GM12878 (cell line): ENCODE results near the gene SLC22A23. TPM values are rescaled to one million over a fixed set of nuclear protein-coding genes. Genes with fewer than 3 reads are reported as not detected.

ENCODE experiments used
- ATAC-seq: fragments of 200-7000 bp; cut with Tn5 transposase; 3 replicates; pipeline ENCODE4 v1.9.1; 2020; ENCODE audit warnings: mild to moderate bottlenecking, moderate library complexity
- BruUV-seq: library from RNA; stranded (reverse); fragments of 400-500 nt; replicated peaks from 2 replicates; lab custom pipeline; 2021; lab: Mats Ljungman, UMichigan
- CTCF ChIA-PET: fragments of 300-600 bp; sonication (Branson Sonifier 250); formaldehyde crosslinking; extraction: SDS; loops from one replicate; lab custom pipeline; 2021; ENCODE audit warnings: inconsistent platforms; lab: Yijun Ruan, JAX
- POLR2A ChIA-PET: fragments of 350-600 bp; formaldehyde crosslinking; extraction: SDS; loops from one replicate; lab custom pipeline; 2021; ENCODE audit warnings: inconsistent platforms; lab: Charles Lee
- RAD21 ChIA-PET: fragments of 300-600 bp; sonication (Branson Sonifier 250); formaldehyde crosslinking; loops from one replicate; lab custom pipeline; 2023; ENCODE audit warnings: antibody characterized with exemption; ENCODE audit not compliant: unreplicated experiment; lab: Charles Lee
- SMC1A ChIA-PET: fragments of 300-600 bp; sonication (Branson Sonifier 250); formaldehyde crosslinking; loops from one replicate; lab custom pipeline; 2023; ENCODE audit not compliant: unreplicated experiment, uncharacterized antibody; lab: Charles Lee
- DNase-seq: peaks from one replicate; pipeline ENCODE4 v3.0.0-alpha.2; 2011; ENCODE audit warnings: low read depth, low spot score
- FAIRE-seq: peaks from 3 replicates; lab custom pipeline; 2011; peaks lifted over from hg19 to GRCh38; lab: Jason Lieb, UNC
- H2AFZ ChIP-seq: 2 replicates; pipeline ENCODE4 v1.6.0; 2011; ENCODE audit warnings: low read depth, low read length, control low read depth; ENCODE audit not compliant: control insufficient read depth
- H3K27ac ChIP-seq: 2 replicates; pipeline ENCODE4 v1.5.1; 2011; ENCODE audit warnings: control low read depth; ENCODE audit not compliant: control insufficient read depth, insufficient read depth
- H3K27me3 ChIP-seq, 2 experiments: replicated peaks in 1 of 2; 2 replicates each; pipeline versions ENCODE4 v1.6.0 to v1.6.1; 2011; ENCODE audit warnings: low read length in 1 of 2; ENCODE audit not compliant: control insufficient read depth in 2 of 2, insufficient read depth in 2 of 2
- H3K36me3 ChIP-seq, 2 experiments: 2 replicates each; pipeline ENCODE4 v1.5.1; 2011; ENCODE audit warnings: low read length in 1 of 2; ENCODE audit not compliant: control insufficient read depth in 2 of 2, insufficient read depth in 2 of 2
- H3K4me1 ChIP-seq: 2 replicates; pipeline ENCODE4 v1.6.1; 2011; ENCODE audit warnings: mild to moderate bottlenecking, low read length, moderate library complexity, mixed read lengths; ENCODE audit not compliant: control insufficient read depth, insufficient read depth
- H3K4me2 ChIP-seq: 2 replicates; pipeline ENCODE4 v1.6.0; 2011; ENCODE audit warnings: control low read depth; ENCODE audit not compliant: control insufficient read depth, insufficient read depth
- H3K4me3 ChIP-seq: fragments of 200-600 bp; sonication (generic); 2 replicates; pipeline ENCODE4 v1.5.1; 2016
- H3K79me2 ChIP-seq: 2 replicates; pipeline ENCODE4 v1.6.0; 2011; ENCODE audit warnings: low read length; ENCODE audit not compliant: control insufficient read depth, insufficient read depth
- H3K9ac ChIP-seq: 2 replicates; pipeline ENCODE4 v1.8.0; 2011; ENCODE audit warnings: low read length, control low read depth, mixed read lengths; ENCODE audit not compliant: control insufficient read depth, insufficient read depth
- H3K9me3 ChIP-seq: replicated peaks from 3 replicates; pipeline ENCODE4 v1.5.1; 2011; ENCODE audit warnings: mild to moderate bottlenecking, low read length; ENCODE audit not compliant: control insufficient read depth, insufficient read depth
- H4K20me1 ChIP-seq: 2 replicates; pipeline ENCODE4 v1.6.0; 2011; ENCODE audit not compliant: control insufficient read depth, insufficient read depth
- ATF7 ChIP-seq: fragments of 450-650 bp; IDR thresholded peaks from 2 replicates; pipeline ENCODE4 v1.6.1; 2016; ENCODE audit warnings: low read depth, mild to moderate bottlenecking
- CBFB ChIP-seq: IDR thresholded peaks from 2 replicates; pipeline ENCODE4 v1.6.1; 2016; ENCODE audit warnings: antibody characterized with exemption, low read depth
- CREM ChIP-seq: IDR thresholded peaks from 2 replicates; pipeline ENCODE4 v1.6.1; 2014; ENCODE audit warnings: antibody characterized with exemption, low read depth
- EGR1 ChIP-seq, 2 experiments: IDR thresholded peaks; 1 replicate in 1 of 2; 2 replicates in 1 of 2; pipeline ENCODE4 v1.6.1; 2011 to 2012; ENCODE audit warnings: low read depth in 2 of 2, low read length in 2 of 2, borderline replicate concordance in 1 of 2, mild to moderate bottlenecking in 1 of 2, moderate library complexity in 1 of 2
- FOS ChIP-seq: IDR thresholded peaks from 3 replicates; pipeline ENCODE4 v1.6.1; 2011; ENCODE audit warnings: borderline replicate concordance; ENCODE audit not compliant: insufficient read length; ENCODE audit errors: extremely low read depth
- GATAD2B ChIP-seq: fragments of 450-650 bp; conservative IDR thresholded peaks from 2 replicates; pipeline ENCODE4 v1.6.1; 2017; ENCODE audit warnings: low read depth, mild to moderate bottlenecking, moderate library complexity
- HDGF ChIP-seq: fragments of 450-650 bp; IDR thresholded peaks from 2 replicates; pipeline ENCODE4 v1.6.1; 2016; ENCODE audit warnings: antibody characterized with exemption
- IKZF2 ChIP-seq, 2 experiments: fragments of 450-650 bp; IDR thresholded peaks; 2 replicates each; pipeline ENCODE4 v1.6.1; 2017; ENCODE audit warnings: mild to moderate bottlenecking in 2 of 2, moderate library complexity in 2 of 2
- NFXL1 ChIP-seq: fragments of 450-650 bp; IDR thresholded peaks from 2 replicates; pipeline ENCODE4 v1.6.1; 2017; ENCODE audit warnings: antibody characterized with exemption, mild to moderate bottlenecking, borderline replicate concordance
- POLR2AphosphoS2 ChIP-seq: IDR thresholded peaks from 2 replicates; pipeline ENCODE4 v1.6.1; 2011; ENCODE audit warnings: low read depth, mild to moderate bottlenecking, low read length, improper control_type of control experiment, moderate library complexity
- POLR2AphosphoS5 ChIP-seq: IDR thresholded peaks from 2 replicates; pipeline ENCODE4 v1.6.1; 2011; ENCODE audit warnings: mild to moderate bottlenecking, low read length, inconsistent platforms
- SPI1 ChIP-seq: IDR thresholded peaks from 2 replicates; pipeline ENCODE4 v1.6.1; 2011; ENCODE audit warnings: low read depth, mild to moderate bottlenecking, low read length, moderate library complexity, borderline replicate concordance; ENCODE audit not compliant: insufficient read depth
- SUPT20H ChIP-seq: IDR thresholded peaks from 2 replicates; pipeline ENCODE4 v1.6.1; 2011; ENCODE audit warnings: low read depth, mild to moderate bottlenecking, low read length, moderate library complexity, borderline replicate concordance; ENCODE audit not compliant: control insufficient read depth
- SUZ12 ChIP-seq: fragments of 200-600 bp; sonication (generic); IDR thresholded peaks from one replicate; pipeline ENCODE4 v1.6.1; 2018; ENCODE audit warnings: antibody characterized with exemption, mild to moderate bottlenecking; ENCODE audit not compliant: unreplicated experiment
- TCF12 ChIP-seq: IDR thresholded peaks from 2 replicates; pipeline ENCODE4 v1.6.1; 2011; ENCODE audit warnings: low read depth, mild to moderate bottlenecking, low read length
- TCF3 ChIP-seq: IDR thresholded peaks from 2 replicates; pipeline ENCODE4 v1.6.1; 2012; ENCODE audit warnings: low read depth, mild to moderate bottlenecking, low read length, borderline replicate concordance; ENCODE audit not compliant: insufficient read depth
- WGBS: methylation state at CpG from one replicate; pipeline ENCODE4 v1.1.6; 2016; ENCODE audit warnings: low lambda C conversion rate; ENCODE audit not compliant: insufficient replicate concordance, insufficient coverage; ENCODE audit errors: missing lambda C conversion rate; 5-methylcytosine and 5-hydroxymethylcytosine counted together
- in situ Hi-C: fragments of 300-500 bp; cut with MboI; formaldehyde crosslinking; loops from 9 replicates; pipeline ENCODE4 v1.14.3; 2018; ENCODE audit warnings: mixed read lengths
- intact Hi-C: fragments of 100-400 bp; cut with micrococcal nuclease; formaldehyde crosslinking; loops from one replicate; pipeline ENCODE4 v1.14.2; 2022; ENCODE audit not compliant: unreplicated experiment
- polyA plus RNA-seq, 11 experiments: library from polyadenylated mRNA; depleted of rRNA in 4 of 11; unstranded in 6 of 11; stranded (reverse) in 5 of 11; fragments of >200 nt; fragmentation: Nextera tagmentation in 4 of 11; fragmentation: Illumina TruSeq in 1 of 11; extraction: Ambion mirVana in 4 of 11; extraction: Trizol in 1 of 11; gene quantifications; 1 replicate in 1 of 11; 2 replicates in 10 of 11; pipeline versions ENCODE4 v1.2.1 to v1.2.3, GENCODE V29; 2011 to 2016; ENCODE audit warnings: inconsistent platforms in 2 of 11, missing spikeins in 2 of 11, low read depth in 1 of 11
- total RNA-seq, 4 experiments: library from RNA; depleted of rRNA in 3 of 4; stranded (reverse); fragments of >200 nt in 3 of 4; fragmentation: Illumina TruSeq in 1 of 4; extraction: Trizol in 1 of 4; gene quantifications; 2 replicates each; pipeline versions ENCODE4 v1.2.1 to v1.2.3, GENCODE V29; 2013 to 2021
- TF ChIP-seq, protein P1 (sequence below): fragments of 450-650 bp; IDR thresholded peaks from 2 replicates; pipeline ENCODE4 v1.6.1; 2017; ENCODE audit warnings: low read depth, mild to moderate bottlenecking, moderate library complexity
- TF ChIP-seq, protein P2 (sequence below): fragments of 450-650 bp; conservative IDR thresholded peaks from 2 replicates; pipeline ENCODE4 v1.6.1; 2017; ENCODE audit warnings: mild to moderate bottlenecking, moderate library complexity

The SLC22A23 gene
- total and polyA plus RNA-seq, 10 of the 15 experiments (the other 5 are each of a cell fraction or from before 2014, with no cell fraction given): 0.20 to 2.4 (median 0.74) TPM

DNA sequence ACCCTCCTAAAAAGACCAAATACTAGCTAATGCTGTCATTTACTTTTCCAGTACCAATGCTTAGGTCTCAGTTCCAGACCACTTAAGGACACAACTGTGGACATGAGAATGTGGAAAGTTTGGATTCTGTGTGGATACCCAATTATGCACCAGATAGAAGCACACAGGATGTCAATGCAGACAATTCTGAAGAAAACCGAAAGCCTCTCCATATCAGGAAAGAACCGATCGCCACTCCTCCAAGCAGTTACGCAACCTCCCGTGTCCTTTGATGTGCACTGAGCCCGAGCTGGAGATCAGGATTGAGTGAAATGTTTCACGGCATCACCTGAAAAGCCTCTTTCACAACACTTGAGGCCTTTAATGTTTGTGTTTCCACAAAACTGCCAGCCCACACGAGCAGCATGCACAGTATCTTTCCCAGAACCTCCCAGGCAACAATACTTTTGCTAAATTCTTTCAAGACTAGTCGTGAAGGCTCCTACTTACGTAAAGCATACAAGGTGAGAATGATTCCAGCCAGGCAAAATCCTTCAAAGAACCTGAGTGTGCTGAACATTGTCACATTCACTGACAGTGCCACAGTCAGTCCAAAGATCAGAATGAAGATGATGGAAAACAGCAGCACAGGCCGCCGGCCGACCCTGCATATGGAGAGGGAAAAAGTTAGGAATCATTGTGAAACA is 47.0 kb downstream of the SLC22A23 start:
- 63% methylated on average over 13 of the region's 13 CpGs for WGBS
- Histone ChIP-seq H2AFZ (no peak overlapping the region), H3K4me3 (no peak overlapping the region), H3K9me3 (no peaks in the 10 kb centered on the region; the same call in 2 of the 3 replicates), H3K4me2 (no peak overlapping the region), H4K20me1 (no peaks in the 10 kb centered on the region), H3K36me3 (no peaks in the 10 kb centered on the region), H3K4me1 (peaks cover 6% of the 10 kb centered on the region), H3K79me2 (no peaks in the 10 kb centered on the region), H3K27me3 (no peaks in the 10 kb centered on the region), H3K27ac (no peak overlapping the region), H3K9ac (no peak overlapping the region)
- intact Hi-C loops (loop anchor here (2.0 to 5.0 kb wide), 3 partner anchors 47 to 323 kb away; partner anchors contain the start of gene SLC22A23), in situ Hi-C loops (no loop called here)
- RAD21 ChIA-PET: interaction anchor here (0.7 to 2.1 kb wide), 6 partner anchors 18 to 323 kb away, joined by 3 to 18 read pairs (median 4); partner anchors contain the start of gene SLC22A23
- SMC1A ChIA-PET: interaction anchor here (1.1 to 5.7 kb wide), 7 partner anchors 12 to 322 kb away, joined by 3 to 46 read pairs (median 5); partner anchors contain the start of gene SLC22A23
- CTCF ChIA-PET: interaction anchor here (0.7 to 5.7 kb wide), 25 partner anchors 12 to 322 kb away, joined by 3 to 55 read pairs (median 4); partner anchors contain the start of gene SLC22A23
- POLR2A ChIA-PET: interaction anchor here (1.0 kb wide), 1 partner anchor 14 kb away, joined by 3 read pairs; no protein-coding TSS in a partner anchor
- TF ChIP-seq GATAD2B: no peak
- no peak for TF ChIP-seq NFXL1
- no peak for TF ChIP-seq SUZ12
- no peak for TF ChIP-seq SUPT20H
- no peak for TF ChIP-seq CREM
- no peak for TF ChIP-seq TCF3
- TF ChIP-seq IKZF2 (IDR thresholded peaks at IDR 0.05): no peak
- no peak for TF ChIP-seq FOS
- TF ChIP-seq, protein P1, sequence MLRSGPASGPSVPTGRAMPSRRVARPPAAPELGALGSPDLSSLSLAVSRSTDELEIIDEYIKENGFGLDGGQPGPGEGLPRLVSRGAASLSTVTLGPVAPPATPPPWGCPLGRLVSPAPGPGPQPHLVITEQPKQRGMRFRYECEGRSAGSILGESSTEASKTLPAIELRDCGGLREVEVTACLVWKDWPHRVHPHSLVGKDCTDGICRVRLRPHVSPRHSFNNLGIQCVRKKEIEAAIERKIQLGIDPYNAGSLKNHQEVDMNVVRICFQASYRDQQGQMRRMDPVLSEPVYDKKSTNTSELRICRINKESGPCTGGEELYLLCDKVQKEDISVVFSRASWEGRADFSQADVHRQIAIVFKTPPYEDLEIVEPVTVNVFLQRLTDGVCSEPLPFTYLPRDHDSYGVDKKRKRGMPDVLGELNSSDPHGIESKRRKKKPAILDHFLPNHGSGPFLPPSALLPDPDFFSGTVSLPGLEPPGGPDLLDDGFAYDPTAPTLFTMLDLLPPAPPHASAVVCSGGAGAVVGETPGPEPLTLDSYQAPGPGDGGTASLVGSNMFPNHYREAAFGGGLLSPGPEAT: no peak
- TF ChIP-seq ATF7: no peak
- no peak for TF ChIP-seq EGR1 (IDR thresholded peaks at IDR 0.05; ENCODE audit: borderline replicate concordance in 1 of 2, low read depth in 2 of 2, low read length in 2 of 2)
- TF ChIP-seq POLR2AphosphoS5: no peak
- TF ChIP-seq POLR2AphosphoS2: no peak
- no peak for TF ChIP-seq TCF12
- no peak for TF ChIP-seq CBFB
- TF ChIP-seq SPI1: no peak
- TF ChIP-seq, protein P2, sequence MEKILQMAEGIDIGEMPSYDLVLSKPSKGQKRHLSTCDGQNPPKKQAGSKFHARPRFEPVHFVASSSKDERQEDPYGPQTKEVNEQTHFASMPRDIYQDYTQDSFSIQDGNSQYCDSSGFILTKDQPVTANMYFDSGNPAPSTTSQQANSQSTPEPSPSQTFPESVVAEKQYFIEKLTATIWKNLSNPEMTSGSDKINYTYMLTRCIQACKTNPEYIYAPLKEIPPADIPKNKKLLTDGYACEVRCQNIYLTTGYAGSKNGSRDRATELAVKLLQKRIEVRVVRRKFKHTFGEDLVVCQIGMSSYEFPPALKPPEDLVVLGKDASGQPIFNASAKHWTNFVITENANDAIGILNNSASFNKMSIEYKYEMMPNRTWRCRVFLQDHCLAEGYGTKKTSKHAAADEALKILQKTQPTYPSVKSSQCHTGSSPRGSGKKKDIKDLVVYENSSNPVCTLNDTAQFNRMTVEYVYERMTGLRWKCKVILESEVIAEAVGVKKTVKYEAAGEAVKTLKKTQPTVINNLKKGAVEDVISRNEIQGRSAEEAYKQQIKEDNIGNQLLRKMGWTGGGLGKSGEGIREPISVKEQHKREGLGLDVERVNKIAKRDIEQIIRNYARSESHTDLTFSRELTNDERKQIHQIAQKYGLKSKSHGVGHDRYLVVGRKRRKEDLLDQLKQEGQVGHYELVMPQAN: no peak
- no peak for TF ChIP-seq HDGF
- BruUV-seq: no TSS peak
- no peak for ATAC-seq
- FAIRE-seq: no peak
- DNase-seq: no peak
